GM12872 (cell line): ENCODE results near the gene STK39.

Experiments used
- TF ChIP-seq, protein P1 (sequence below): IDR thresholded peaks from 3 replicates; pipeline ENCODE4 v1.5.1; 2011; ENCODE audit warnings: low read depth, mild to moderate bottlenecking, low read length, moderate library complexity; ENCODE audit not compliant: insufficient read depth

The STK39 gene

DNA sequence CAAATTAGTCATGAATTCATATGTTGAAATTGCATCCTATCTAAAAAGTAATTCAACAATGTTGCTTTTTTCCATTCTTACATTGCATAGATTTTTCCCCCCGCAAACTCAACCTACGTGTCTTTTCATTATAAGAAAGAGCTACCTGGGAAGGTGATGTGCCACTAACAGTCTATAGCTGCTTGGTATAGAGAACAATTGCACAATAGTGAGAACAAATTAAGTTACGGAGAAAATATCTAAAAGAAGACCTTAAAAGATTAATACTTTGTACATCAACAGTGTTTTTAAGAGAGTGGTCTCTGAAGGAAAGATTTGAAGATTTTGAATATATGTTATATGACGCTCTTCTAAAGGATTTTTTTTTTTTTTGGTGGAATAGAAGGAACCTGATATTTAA, 111.8 kb downstream of the STK39 start:
- TF ChIP-seq, protein P1, sequence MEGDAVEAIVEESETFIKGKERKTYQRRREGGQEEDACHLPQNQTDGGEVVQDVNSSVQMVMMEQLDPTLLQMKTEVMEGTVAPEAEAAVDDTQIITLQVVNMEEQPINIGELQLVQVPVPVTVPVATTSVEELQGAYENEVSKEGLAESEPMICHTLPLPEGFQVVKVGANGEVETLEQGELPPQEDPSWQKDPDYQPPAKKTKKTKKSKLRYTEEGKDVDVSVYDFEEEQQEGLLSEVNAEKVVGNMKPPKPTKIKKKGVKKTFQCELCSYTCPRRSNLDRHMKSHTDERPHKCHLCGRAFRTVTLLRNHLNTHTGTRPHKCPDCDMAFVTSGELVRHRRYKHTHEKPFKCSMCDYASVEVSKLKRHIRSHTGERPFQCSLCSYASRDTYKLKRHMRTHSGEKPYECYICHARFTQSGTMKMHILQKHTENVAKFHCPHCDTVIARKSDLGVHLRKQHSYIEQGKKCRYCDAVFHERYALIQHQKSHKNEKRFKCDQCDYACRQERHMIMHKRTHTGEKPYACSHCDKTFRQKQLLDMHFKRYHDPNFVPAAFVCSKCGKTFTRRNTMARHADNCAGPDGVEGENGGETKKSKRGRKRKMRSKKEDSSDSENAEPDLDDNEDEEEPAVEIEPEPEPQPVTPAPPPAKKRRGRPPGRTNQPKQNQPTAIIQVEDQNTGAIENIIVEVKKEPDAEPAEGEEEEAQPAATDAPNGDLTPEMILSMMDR, result no peak

DNA sequence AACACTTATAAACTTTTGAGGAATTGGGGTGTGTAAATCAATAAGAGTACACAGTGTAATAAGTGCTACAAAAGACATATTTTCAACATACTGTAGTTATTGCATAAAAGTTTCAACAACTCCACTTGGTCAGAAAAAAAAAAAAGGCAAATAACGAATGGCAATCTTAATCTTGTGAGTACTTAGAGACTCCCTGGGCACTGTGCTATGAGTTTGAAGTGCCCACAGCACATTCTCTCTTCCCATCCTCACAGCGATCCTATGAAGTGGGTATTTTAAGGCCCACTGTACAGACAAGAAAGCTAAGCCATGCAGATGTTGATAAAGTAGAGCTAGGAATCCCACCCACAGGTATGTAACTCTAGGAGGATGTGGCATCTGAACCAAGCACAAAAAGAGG, 112.3 kb downstream of the STK39 start:
- TF ChIP-seq, protein P1, result no peak

DNA sequence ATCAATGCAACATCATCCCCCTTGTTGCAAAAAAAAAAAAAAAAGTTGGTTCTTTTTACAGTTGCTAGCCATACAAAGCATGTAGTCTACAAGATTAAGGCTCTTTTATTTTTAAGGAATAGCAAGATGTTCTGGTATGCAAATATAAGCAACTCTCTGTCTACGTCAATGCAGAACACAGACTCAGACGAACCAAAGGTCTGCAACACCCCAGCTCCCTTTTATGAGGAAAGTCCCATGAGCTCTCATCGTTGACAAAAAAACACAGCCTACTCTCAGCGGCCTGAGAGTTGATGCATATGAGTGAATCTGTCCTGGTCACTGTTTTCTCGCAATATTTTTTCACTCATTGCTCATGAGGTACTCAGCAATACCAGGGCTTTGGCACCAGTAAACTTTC, 112.9 kb downstream of the STK39 start:
- TF ChIP-seq, protein P1, result no peak

DNA sequence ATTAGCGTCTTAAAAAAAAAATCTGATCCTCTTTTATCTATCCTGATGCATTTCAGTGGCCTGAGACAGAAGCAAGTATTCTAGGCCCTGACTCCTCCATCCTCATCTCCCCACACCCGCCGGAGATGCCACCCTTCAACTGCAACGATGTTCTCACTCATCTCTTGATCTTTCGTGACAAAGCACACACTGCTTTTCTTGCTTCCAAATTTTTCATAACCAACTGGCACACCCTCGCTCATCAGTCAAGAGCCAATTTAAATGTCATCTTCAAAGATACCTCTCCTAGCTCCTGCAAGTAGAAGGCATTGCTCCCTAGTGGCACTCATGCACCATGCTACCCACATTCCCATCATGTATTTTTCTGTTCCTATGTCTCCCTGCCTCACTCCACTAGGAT, 115.0 kb downstream of the STK39 start:
- TF ChIP-seq, protein P1, result no peak

DNA sequence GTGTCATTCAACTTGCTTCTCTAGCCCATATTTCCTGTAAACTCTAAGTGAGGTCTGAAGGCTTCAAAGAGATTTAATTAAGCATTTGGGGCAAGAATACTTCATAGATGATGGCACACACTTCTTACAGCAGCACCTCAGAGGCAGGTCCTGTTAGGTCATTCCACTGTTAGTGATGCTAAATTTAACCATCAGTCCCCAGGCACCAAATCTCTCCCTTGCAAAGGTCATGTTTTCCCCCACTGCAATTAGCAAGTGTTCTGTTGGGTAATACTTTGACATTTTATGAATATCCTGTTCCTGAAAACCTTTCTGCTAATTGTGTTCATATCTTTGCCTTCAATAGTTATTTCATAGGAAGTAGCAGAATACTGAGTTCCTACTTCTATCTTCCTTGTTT, 117.0 kb downstream of the STK39 start:
- TF ChIP-seq, protein P1, result no peak

DNA sequence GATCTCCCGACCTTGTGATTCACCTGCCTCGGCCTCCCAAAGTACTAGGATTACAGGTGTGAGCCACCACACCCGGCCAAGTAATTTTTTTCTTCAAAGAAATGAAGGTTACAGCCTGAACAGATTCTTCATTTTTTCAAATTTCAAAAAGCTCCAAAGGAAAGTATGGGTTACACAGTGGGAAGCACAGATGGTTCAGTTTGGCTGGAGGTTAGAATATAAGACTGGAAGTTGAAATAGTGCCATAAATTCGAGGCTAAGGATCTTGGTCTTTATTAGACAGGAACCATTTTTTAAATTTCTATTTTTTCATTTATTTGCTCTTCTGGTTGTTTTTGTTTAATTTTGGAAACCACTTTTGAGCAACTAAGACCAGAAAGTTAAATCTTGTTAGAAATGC, 120.0 kb downstream of the STK39 start:
- TF ChIP-seq, protein P1, result no peak

DNA sequence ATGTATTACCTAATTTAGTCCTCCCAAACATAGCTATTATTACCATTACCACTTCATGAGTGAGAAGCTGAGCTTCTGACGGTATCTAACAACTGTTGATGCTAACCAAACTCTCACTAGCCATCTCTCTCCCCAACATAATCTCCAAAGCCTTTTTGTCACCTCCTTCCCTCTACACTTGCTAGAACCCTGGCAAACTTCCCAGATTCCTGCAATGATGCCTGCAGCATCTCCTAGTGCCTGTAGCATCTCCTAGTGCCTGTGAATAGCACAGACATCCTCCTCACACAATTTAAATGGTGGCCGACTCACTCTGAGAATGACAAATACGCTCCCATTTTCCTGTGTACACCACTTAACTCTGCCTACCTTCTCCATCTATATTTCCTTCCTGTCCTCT, 126.7 kb downstream of the STK39 start:
- TF ChIP-seq, protein P1, result no peak

DNA sequence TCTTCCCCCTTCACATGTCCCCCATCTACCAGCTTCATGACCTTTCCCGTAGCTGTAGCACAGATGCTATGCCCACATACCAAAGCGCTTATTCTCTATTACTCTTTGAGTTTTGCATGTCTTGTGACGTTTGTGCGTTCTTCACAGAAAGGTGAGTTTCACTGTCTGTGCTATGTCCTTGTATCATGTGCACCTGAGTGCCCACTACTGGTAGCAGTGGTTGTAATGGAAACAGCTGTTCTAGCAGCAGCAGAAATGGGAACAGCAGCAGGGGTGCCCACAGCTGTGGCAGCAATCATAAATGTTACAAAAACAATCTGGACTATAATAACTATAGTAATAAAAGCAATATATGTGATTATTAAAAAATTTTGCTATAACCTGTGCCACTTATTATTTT, 127.1 kb downstream of the STK39 start:
- TF ChIP-seq, protein P1, result peak; percentile 31; the same call in 2 of the 3 replicates
